HEK293 (cell line): ENCODE measurements around the gene TBL1X.

Experiments
- CTCF ChIA-PET: fragments of 350-600 bp; formaldehyde crosslinking; extraction: SDS; loops from one replicate; lab custom pipeline; 2021; ENCODE audit warnings: antibody characterized with exemption; lab: Yijun Ruan, JAX
- POLR2A ChIA-PET: fragments of 300-600 bp; formaldehyde crosslinking; extraction: SDS; loops from one replicate; lab custom pipeline; 2020; ENCODE audit warnings: antibody characterized with exemption, inconsistent platforms; lab: Yijun Ruan, JAX
- H3K27ac ChIP-seq: fragments of 200-500 bp; sonication (Bioruptor generic); 2 replicates; pipeline ENCODE4 v1.5.1; 2014; ENCODE audit warnings: low read depth, low read length, control low read depth, inconsistent platforms; ENCODE audit errors: extremely low read depth
- H3K36me3 ChIP-seq, 2 experiments: fragments of 200-500 bp in 1 of 2; sonication (Bioruptor generic) in 1 of 2; 1 replicate in 1 of 2; 2 replicates in 1 of 2; pipeline ENCODE4 v1.5.1; 2014 to 2017; ENCODE audit warnings: inconsistent platforms in 2 of 2, low read length in 2 of 2; ENCODE audit not compliant: control insufficient read depth in 2 of 2, insufficient read depth in 1 of 2
- H3K4me1 ChIP-seq: fragments of 200-500 bp; sonication (Bioruptor generic); 2 replicates; pipeline ENCODE4 v1.5.1; 2014; ENCODE audit warnings: mild to moderate bottlenecking, low read length, inconsistent platforms; ENCODE audit not compliant: control insufficient read depth, insufficient read depth
- H3K4me3 ChIP-seq: 2 replicates; pipeline ENCODE4 v1.5.1; 2011; ENCODE audit warnings: low read depth, mild to moderate bottlenecking, control low read depth, low read length, moderate library complexity
- H3K9me3 ChIP-seq: fragments of 200-500 bp; sonication (Bioruptor generic); 2 replicates; pipeline ENCODE4 v1.5.1; 2014; ENCODE audit warnings: low read depth, low read length, inconsistent platforms; ENCODE audit not compliant: control insufficient read depth, insufficient read depth
- BCL11A ChIP-seq: fragments of 450-650 bp; formaldehyde crosslinking; IDR thresholded peaks from 2 replicates; pipeline ENCODE4 v1.5.1; 2016; ENCODE audit warnings: low read depth, missing biosample characterization, missing genetic modification characterization
- BCL6B ChIP-seq: fragments of 450-650 bp; formaldehyde crosslinking; IDR thresholded peaks from 2 replicates; pipeline ENCODE4 v1.5.1; 2017; ENCODE audit warnings: missing biosample characterization, missing genetic modification characterization
- PRDM6 ChIP-seq: fragments of 450-650 bp; formaldehyde crosslinking; IDR thresholded peaks from 2 replicates; pipeline ENCODE4 v1.5.1; 2017; ENCODE audit warnings: missing biosample characterization, missing genetic modification characterization
- REPIN1 ChIP-seq: fragments of 450-650 bp; formaldehyde crosslinking; IDR thresholded peaks from 2 replicates; pipeline ENCODE4 v1.5.1; 2017; ENCODE audit warnings: missing biosample characterization, missing genetic modification characterization, low read depth
- TRIM28 ChIP-seq: IDR thresholded peaks from 2 replicates; pipeline ENCODE4 v1.6.1; 2011; ENCODE audit warnings: low read length, control low read depth, borderline replicate concordance
- YY2 ChIP-seq: fragments of 450-650 bp; formaldehyde crosslinking; IDR thresholded peaks from 2 replicates; pipeline ENCODE4 v1.5.1; 2016; ENCODE audit warnings: missing biosample characterization, missing genetic modification characterization
- ZBTB20 ChIP-seq: fragments of 450-650 bp; formaldehyde crosslinking; IDR thresholded peaks from 2 replicates; pipeline ENCODE4 v1.5.1; 2016; ENCODE audit warnings: missing biosample characterization, missing genetic modification characterization
- ZBTB8A ChIP-seq: fragments of 450-650 bp; formaldehyde crosslinking; IDR thresholded peaks from 2 replicates; pipeline ENCODE4 v1.5.1; 2016; ENCODE audit warnings: missing biosample characterization, missing genetic modification characterization
- ZFP69B ChIP-seq: fragments of 450-650 bp; formaldehyde crosslinking; IDR thresholded peaks from 2 replicates; pipeline ENCODE4 v1.5.1; 2016; ENCODE audit warnings: missing biosample characterization, missing genetic modification characterization
- ZNF114 ChIP-seq: fragments of 450-650 bp; formaldehyde crosslinking; IDR thresholded peaks from 2 replicates; pipeline ENCODE4 v1.5.0; 2017; ENCODE audit warnings: missing biosample characterization, missing genetic modification characterization
- ZNF2 ChIP-seq: fragments of 450-650 bp; formaldehyde crosslinking; IDR thresholded peaks from 2 replicates; pipeline ENCODE4 v1.5.1; 2016; ENCODE audit warnings: missing biosample characterization, missing genetic modification characterization
- ZNF202 ChIP-seq: fragments of 450-650 bp; formaldehyde crosslinking; IDR thresholded peaks from 2 replicates; pipeline ENCODE4 v1.5.1; 2016; ENCODE audit warnings: missing biosample characterization, missing genetic modification characterization, borderline replicate concordance
- ZNF221 ChIP-seq: fragments of 450-650 bp; formaldehyde crosslinking; IDR thresholded peaks from 2 replicates; pipeline ENCODE4 v1.5.1; 2017; ENCODE audit warnings: missing biosample characterization, missing genetic modification characterization, borderline replicate concordance
- ZNF433 ChIP-seq: fragments of 450-650 bp; formaldehyde crosslinking; IDR thresholded peaks from 2 replicates; pipeline ENCODE4 v1.5.1; 2016; ENCODE audit warnings: missing biosample characterization, missing genetic modification characterization, low read depth
- ZNF585B ChIP-seq: fragments of 450-650 bp; formaldehyde crosslinking; IDR thresholded peaks from 2 replicates; pipeline ENCODE4 v1.5.1; 2016; ENCODE audit warnings: missing biosample characterization, missing genetic modification characterization
- ZNF610 ChIP-seq: fragments of 450-650 bp; formaldehyde crosslinking; IDR thresholded peaks from 2 replicates; pipeline ENCODE4 v1.5.1; 2016; ENCODE audit warnings: missing biosample characterization, missing genetic modification characterization, borderline replicate concordance
- ZNF626 ChIP-seq: fragments of 450-650 bp; sonication (Bioruptor Pico); formaldehyde crosslinking; IDR thresholded peaks from 2 replicates; pipeline ENCODE4 v1.5.1; 2018; ENCODE audit warnings: missing biosample characterization, missing genetic modification characterization, inconsistent platforms
- TF ChIP-seq, protein P1 (sequence below): fragments of 450-650 bp; formaldehyde crosslinking; conservative IDR thresholded peaks from 2 replicates; pipeline ENCODE4 v1.5.1; 2016; ENCODE audit warnings: low read depth, missing biosample characterization, missing genetic modification characterization
- TF ChIP-seq, protein P2 (sequence below): fragments of 450-650 bp; formaldehyde crosslinking; IDR thresholded peaks from 2 replicates; pipeline ENCODE4 v1.5.1; 2016; ENCODE audit warnings: missing biosample characterization, missing genetic modification characterization

TBL1X gene

GRCh38 chrX:9458516-9459078 lies 6.3 kb upstream of the TBL1X start:
- ChIA-PET POLR2A (no interaction called here), CTCF (no interaction called here)
- Histone ChIP-seq H3K4me1 (no peaks in the 10 kb centered on the region), H3K36me3 (no peaks in the 10 kb centered on the region), H3K27ac (no peak overlapping the region), H3K9me3 (no peaks in the 10 kb centered on the region), H3K4me3 (no peak overlapping the region)
- TF ChIP-seq BCL11A (tag by site-specific recombination) (no peak), ZNF2 (tag by site-specific recombination) (no peak), ZNF626 (tag by site-specific recombination) (no peak), ZNF433 (tag by site-specific recombination) (no peak), TRIM28 (no peak), ZFP69B (tag by site-specific recombination) (no peak), ZBTB8A (no peak), ZNF221 (tag by site-specific recombination) (no peak), ZNF114 (tag by site-specific recombination) (no peak), ZNF610 (tag by site-specific recombination) (no peak)
- TF ChIP-seq, protein P1, sequence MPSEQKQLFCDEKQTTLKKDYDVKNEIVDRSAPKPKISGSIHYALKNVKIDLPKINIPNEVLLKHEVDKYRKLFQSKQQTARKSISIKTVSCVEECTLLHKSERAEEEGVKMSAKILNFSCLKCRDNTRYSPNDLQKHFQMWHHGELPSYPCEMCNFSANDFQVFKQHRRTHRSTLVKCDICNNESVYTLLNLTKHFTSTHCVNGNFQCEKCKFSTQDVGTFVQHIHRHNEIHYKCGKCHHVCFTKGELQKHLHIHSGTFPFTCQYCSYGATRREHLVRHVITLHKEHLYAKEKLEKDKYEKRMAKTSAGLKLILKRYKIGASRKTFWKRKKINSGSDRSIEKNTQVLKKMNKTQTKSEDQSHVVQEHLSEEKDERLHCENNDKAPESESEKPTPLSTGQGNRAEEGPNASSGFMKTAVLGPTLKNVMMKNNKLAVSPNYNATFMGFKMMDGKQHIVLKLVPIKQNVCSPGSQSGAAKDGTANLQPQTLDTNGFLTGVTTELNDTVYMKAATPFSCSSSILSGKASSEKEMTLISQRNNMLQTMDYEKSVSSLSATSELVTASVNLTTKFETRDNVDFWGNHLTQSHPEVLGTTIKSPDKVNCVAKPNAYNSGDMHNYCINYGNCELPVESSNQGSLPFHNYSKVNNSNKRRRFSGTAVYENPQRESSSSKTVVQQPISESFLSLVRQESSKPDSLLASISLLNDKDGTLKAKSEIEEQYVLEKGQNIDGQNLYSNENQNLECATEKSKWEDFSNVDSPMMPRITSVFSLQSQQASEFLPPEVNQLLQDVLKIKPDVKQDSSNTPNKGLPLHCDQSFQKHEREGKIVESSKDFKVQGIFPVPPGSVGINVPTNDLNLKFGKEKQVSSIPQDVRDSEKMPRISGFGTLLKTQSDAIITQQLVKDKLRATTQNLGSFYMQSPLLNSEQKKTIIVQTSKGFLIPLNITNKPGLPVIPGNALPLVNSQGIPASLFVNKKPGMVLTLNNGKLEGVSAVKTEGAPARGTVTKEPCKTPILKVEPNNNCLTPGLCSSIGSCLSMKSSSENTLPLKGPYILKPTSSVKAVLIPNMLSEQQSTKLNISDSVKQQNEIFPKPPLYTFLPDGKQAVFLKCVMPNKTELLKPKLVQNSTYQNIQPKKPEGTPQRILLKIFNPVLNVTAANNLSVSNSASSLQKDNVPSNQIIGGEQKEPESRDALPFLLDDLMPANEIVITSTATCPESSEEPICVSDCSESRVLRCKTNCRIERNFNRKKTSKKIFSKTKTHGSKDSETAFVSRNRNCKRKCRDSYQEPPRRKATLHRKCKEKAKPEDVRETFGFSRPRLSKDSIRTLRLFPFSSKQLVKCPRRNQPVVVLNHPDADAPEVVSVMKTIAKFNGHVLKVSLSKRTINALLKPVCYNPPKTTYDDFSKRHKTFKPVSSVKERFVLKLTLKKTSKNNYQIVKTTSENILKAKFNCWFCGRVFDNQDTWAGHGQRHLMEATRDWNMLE (tag by site-specific recombination): no peak
- TF ChIP-seq, protein P2, sequence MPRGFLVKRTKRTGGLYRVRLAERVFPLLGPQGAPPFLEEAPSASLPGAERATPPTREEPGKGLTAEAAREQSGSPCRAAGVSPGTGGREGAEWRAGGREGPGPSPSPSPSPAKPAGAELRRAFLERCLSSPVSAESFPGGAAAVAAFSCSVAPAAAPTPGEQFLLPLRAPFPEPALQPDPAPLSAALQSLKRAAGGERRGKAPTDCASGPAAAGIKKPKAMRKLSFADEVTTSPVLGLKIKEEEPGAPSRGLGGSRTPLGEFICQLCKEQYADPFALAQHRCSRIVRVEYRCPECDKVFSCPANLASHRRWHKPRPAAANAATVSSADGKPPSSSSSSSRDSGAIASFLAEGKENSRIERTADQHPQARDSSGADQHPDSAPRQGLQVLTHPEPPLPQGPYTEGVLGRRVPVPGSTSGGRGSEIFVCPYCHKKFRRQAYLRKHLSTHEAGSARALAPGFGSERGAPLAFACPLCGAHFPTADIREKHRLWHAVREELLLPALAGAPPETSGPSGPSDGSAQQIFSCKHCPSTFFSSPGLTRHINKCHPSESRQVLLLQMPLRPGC (tag by site-specific recombination): no peak

DNA sequence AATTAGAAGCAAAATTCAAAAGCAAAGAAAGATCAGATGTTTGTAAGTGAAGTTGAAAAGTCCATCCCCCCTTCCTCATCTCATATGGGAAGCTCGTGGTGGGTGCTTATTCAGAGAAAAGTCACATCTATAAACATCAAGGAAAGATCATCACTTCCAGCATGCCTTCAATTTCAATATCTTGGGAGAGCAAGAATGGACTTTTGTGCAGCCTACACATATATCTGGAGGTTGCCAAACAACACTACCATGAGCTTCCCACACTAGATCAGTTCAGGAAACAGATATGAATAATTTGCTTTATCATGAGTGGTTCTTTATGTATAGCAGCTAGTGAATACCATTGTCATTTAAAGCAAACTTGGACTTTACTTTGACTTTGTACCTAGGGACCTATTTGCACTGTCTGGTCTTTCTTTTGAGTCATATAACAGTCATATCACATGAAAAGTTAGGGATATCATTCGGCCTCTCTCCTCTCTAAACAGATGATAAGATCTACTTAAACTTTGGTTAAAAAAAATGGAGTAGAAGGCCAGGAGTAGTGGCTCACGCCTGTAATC lies 5.6 kb upstream of the TBL1X start:
- Histone ChIP-seq H3K27ac (no peak overlapping the region), H3K36me3 (no peaks in the 10 kb centered on the region), H3K4me3 (no peak overlapping the region), H3K4me1 (no peaks in the 10 kb centered on the region), H3K9me3 (no peaks in the 10 kb centered on the region)
- ChIA-PET POLR2A (no interaction called here), CTCF (no interaction called here)
- TF ChIP-seq ZNF202 (tag by site-specific recombination) (no peak), ZBTB20 (tag by site-specific recombination) (no peak), TRIM28 (0 out of 2 replicates have a peak, but pooled peaks have one; percentile 30)

DNA sequence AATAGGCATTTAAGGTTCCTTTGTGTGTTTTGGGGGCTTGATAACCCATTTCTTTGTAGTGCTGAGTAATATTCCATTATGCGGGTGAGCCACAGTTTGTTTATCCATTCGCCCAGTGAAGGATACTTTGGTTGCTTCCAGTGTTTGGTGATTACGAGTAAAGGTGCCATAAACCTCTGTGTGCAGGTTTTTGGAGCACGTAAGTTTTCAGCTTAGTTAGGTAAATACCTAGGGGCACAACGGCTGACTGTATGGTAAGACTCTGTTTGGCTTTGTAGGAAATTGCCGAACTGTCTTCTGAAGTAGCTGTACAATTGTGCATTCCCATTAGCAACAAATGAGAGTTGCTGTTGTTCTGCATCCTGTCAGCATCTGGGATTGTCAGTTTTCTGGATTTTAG lies 3.8 kb upstream of the TBL1X start:
- CTCF ChIA-PET: interaction anchor here (0.6 kb wide), 1 partner anchor 642 kb away, joined by 5 read pairs; no protein-coding TSS in a partner anchor
- Histone ChIP-seq H3K4me3 (no peak overlapping the region), H3K4me1 (no peaks in the 10 kb centered on the region), H3K27ac (no peak overlapping the region), H3K36me3 (no peaks in the 10 kb centered on the region), H3K9me3 (no peaks in the 10 kb centered on the region)
- POLR2A ChIA-PET: no interaction called here
- TF ChIP-seq YY2 (tag by site-specific recombination) (no peak), ZNF585B (no peak), PRDM6 (tag by site-specific recombination) (no peak), BCL6B (no peak), REPIN1 (tag by site-specific recombination) (no peak)
